KOPT-K1 (cell line): ENCODE measurements around the gene RPP38.

Experiments used
- H3K27ac ChIP-seq: fragments of 200-600 bp; sonication (generic); 2 replicates; pipeline ENCODE4 v1.5.1; 2016; ENCODE audit warnings: antibody characterized with exemption, mild to moderate bottlenecking, low read depth, low read length; ENCODE audit not compliant: poor library complexity, severe bottlenecking
- H3K36me3 ChIP-seq: fragments of 200-600 bp; sonication (generic); 2 replicates; pipeline ENCODE4 v1.5.1; 2017; ENCODE audit warnings: antibody characterized with exemption, mild to moderate bottlenecking, low read length, moderate library complexity; ENCODE audit not compliant: insufficient read depth
- H3K9me3 ChIP-seq: fragments of 200-600 bp; sonication (generic); 2 replicates; pipeline ENCODE4 v1.5.1; 2017; ENCODE audit warnings: antibody characterized with exemption, low read length, mild to moderate bottlenecking; ENCODE audit not compliant: insufficient read depth, poor library complexity, severe bottlenecking

RPP38 gene

GRCh38 chr10:15088428-15089261 is 8.5 kb upstream of the RPP38 start, which contains the start of gene ACBD7:
Gene ACBD7, minus strand, starts transcription at chr10:15088776. Its CDS starts 48 bp downstream, at chr10:15088728.
- Histone ChIP-seq H3K27ac (peak within 1 kb of the TSS; percentile 57), H3K36me3 (no peaks in the 10 kb centered on the region), H3K9me3 (no peaks in the 10 kb centered on the region)

GRCh38 chr10:15091418-15091817 is 5.7 kb upstream of the RPP38 start:
- Histone ChIP-seq H3K27ac (no peak overlapping the region), H3K36me3 (no peaks in the 10 kb centered on the region), H3K9me3 (no peaks in the 10 kb centered on the region)

- H3K9me3 ChIP-seq: no peaks in the 10 kb centered on the region
These were observed 4.2 kb upstream of the RPP38 start for GRCh38 chr10:15092855-15093408.

GRCh38 chr10:15096661-15097010 is 519 bp upstream of the RPP38 start:
- Histone ChIP-seq H3K36me3 (peaks cover 17% of the 10 kb centered on the region), H3K27ac (peak overlapping the region; percentile 80), H3K9me3 (no peaks in the 10 kb centered on the region)

More at GRCh38 chr10:15092855-15093408, 4.2 kb upstream of the RPP38 start:
- H3K27ac ChIP-seq: no peak overlapping the region
- no peaks in the 10 kb centered on the region for H3K36me3 ChIP-seq

GRCh38 chr10:15099886-15100285 is 2.7 kb downstream of the RPP38 start:
- no peaks in the 10 kb centered on the region for H3K9me3 ChIP-seq
- peaks cover 50% of the 10 kb centered on the region for H3K36me3 ChIP-seq
- H3K27ac ChIP-seq: no peak overlapping the region

- Histone ChIP-seq H3K27ac (no peak overlapping the region), H3K36me3 (peaks cover 86% of the 10 kb centered on the region), H3K9me3 (no peaks in the 10 kb centered on the region)
These were observed 6.4 kb downstream of the RPP38 start for GRCh38 chr10:15103513-15103912.

- Histone ChIP-seq H3K27ac (no peak overlapping the region), H3K9me3 (no peaks in the 10 kb centered on the region), H3K36me3 (peaks cover 95% of the 10 kb centered on the region)
These were observed 9.3 kb downstream of the RPP38 start for GRCh38 chr10:15106352-15107013.

GRCh38 chr10:15112657-15113056 is 15.5 kb downstream of the RPP38 start:
- peaks cover 10% of the 10 kb centered on the region for H3K9me3 ChIP-seq
- H3K27ac ChIP-seq: no peak overlapping the region
- peaks cover 66% of the 10 kb centered on the region for H3K36me3 ChIP-seq

GRCh38 chr10:15113766-15114165 is 16.6 kb downstream of the RPP38 start:
- no peak overlapping the region for H3K27ac ChIP-seq
- peaks cover 10% of the 10 kb centered on the region for H3K9me3 ChIP-seq
- peaks cover 66% of the 10 kb centered on the region for H3K36me3 ChIP-seq

- Histone ChIP-seq H3K36me3 (peaks cover 64% of the 10 kb centered on the region), H3K27ac (no peak overlapping the region), H3K9me3 (peaks cover 10% of the 10 kb centered on the region)
These were observed 19.1 kb downstream of the RPP38 start for GRCh38 chr10:15116225-15116624.

- Histone ChIP-seq H3K27ac (no peak overlapping the region), H3K9me3 (peaks cover 10% of the 10 kb centered on the region), H3K36me3 (peaks cover 60% of the 10 kb centered on the region)
These were observed 21.5 kb downstream of the RPP38 start for GRCh38 chr10:15118615-15119014.

- Histone ChIP-seq H3K36me3 (peaks cover 68% of the 10 kb centered on the region), H3K27ac (no peak overlapping the region), H3K9me3 (peaks cover 10% of the 10 kb centered on the region)
These were observed 23.4 kb downstream of the RPP38 start for GRCh38 chr10:15120523-15120922.

GRCh38 chr10:15121707-15122106 is 24.6 kb downstream of the RPP38 start:
- H3K9me3 ChIP-seq: peaks cover under 1% of the 10 kb centered on the region
- no peak overlapping the region for H3K27ac ChIP-seq
- peaks cover 70% of the 10 kb centered on the region for H3K36me3 ChIP-seq

GRCh38 chr10:15122477-15123030 is 25.4 kb downstream of the RPP38 start:
- Histone ChIP-seq H3K27ac (no peak overlapping the region), H3K9me3 (no peaks in the 10 kb centered on the region), H3K36me3 (peaks cover 73% of the 10 kb centered on the region)

GRCh38 chr10:15123749-15124184 is 26.6 kb downstream of the RPP38 start:
- Histone ChIP-seq H3K36me3 (peaks cover 74% of the 10 kb centered on the region), H3K9me3 (no peaks in the 10 kb centered on the region), H3K27ac (no peak overlapping the region)
